HepG2 (cell line): ENCODE results near the gene LARP1B.

Experiments
- NFIC ChIP-seq: IDR thresholded peaks from 2 replicates; pipeline ENCODE4 v1.6.1; 2012; ENCODE audit warnings: mild to moderate bottlenecking, low read length, inconsistent platforms
- SIN3B ChIP-seq: fragments of 150-350 bp; IDR thresholded peaks from 2 replicates; pipeline ENCODE4 v1.6.1; 2014; ENCODE audit warnings: low read length
- TBL1XR1 ChIP-seq: fragments of 150-350 bp; IDR thresholded peaks from 2 replicates; pipeline ENCODE4 v1.6.1; 2014; ENCODE audit warnings: borderline replicate concordance, low read length; ENCODE audit not compliant: partially characterized antibody
- ZNF281 ChIP-seq: sonication (generic); formaldehyde crosslinking; IDR thresholded peaks from 2 replicates; pipeline ENCODE4 v1.4.0; 2020; ENCODE audit warnings: missing genetic modification reagents, borderline replicate concordance
- TF ChIP-seq, protein P1 (sequence below): sonication (generic); formaldehyde crosslinking; IDR thresholded peaks from 2 replicates; pipeline ENCODE4 v1.5.0; 2020; ENCODE audit warnings: mild to moderate bottlenecking, missing genetic modification reagents, moderate library complexity

GRCh38 chr4:128255906-128256305 lies 194.8 kb downstream of the LARP1B start:
- TF ChIP-seq TBL1XR1 (no peak), ZNF281 (CRISPR knock-in tag) (no peak), NFIC (no peak), SIN3B (no peak)
- TF ChIP-seq, protein P1, sequence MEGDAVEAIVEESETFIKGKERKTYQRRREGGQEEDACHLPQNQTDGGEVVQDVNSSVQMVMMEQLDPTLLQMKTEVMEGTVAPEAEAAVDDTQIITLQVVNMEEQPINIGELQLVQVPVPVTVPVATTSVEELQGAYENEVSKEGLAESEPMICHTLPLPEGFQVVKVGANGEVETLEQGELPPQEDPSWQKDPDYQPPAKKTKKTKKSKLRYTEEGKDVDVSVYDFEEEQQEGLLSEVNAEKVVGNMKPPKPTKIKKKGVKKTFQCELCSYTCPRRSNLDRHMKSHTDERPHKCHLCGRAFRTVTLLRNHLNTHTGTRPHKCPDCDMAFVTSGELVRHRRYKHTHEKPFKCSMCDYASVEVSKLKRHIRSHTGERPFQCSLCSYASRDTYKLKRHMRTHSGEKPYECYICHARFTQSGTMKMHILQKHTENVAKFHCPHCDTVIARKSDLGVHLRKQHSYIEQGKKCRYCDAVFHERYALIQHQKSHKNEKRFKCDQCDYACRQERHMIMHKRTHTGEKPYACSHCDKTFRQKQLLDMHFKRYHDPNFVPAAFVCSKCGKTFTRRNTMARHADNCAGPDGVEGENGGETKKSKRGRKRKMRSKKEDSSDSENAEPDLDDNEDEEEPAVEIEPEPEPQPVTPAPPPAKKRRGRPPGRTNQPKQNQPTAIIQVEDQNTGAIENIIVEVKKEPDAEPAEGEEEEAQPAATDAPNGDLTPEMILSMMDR, result no peak
